ENCODE data around the gene THRAP3.

THRAP3 gene, protein sequence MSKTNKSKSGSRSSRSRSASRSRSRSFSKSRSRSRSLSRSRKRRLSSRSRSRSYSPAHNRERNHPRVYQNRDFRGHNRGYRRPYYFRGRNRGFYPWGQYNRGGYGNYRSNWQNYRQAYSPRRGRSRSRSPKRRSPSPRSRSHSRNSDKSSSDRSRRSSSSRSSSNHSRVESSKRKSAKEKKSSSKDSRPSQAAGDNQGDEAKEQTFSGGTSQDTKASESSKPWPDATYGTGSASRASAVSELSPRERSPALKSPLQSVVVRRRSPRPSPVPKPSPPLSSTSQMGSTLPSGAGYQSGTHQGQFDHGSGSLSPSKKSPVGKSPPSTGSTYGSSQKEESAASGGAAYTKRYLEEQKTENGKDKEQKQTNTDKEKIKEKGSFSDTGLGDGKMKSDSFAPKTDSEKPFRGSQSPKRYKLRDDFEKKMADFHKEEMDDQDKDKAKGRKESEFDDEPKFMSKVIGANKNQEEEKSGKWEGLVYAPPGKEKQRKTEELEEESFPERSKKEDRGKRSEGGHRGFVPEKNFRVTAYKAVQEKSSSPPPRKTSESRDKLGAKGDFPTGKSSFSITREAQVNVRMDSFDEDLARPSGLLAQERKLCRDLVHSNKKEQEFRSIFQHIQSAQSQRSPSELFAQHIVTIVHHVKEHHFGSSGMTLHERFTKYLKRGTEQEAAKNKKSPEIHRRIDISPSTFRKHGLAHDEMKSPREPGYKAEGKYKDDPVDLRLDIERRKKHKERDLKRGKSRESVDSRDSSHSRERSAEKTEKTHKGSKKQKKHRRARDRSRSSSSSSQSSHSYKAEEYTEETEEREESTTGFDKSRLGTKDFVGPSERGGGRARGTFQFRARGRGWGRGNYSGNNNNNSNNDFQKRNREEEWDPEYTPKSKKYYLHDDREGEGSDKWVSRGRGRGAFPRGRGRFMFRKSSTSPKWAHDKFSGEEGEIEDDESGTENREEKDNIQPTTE

DNA sequence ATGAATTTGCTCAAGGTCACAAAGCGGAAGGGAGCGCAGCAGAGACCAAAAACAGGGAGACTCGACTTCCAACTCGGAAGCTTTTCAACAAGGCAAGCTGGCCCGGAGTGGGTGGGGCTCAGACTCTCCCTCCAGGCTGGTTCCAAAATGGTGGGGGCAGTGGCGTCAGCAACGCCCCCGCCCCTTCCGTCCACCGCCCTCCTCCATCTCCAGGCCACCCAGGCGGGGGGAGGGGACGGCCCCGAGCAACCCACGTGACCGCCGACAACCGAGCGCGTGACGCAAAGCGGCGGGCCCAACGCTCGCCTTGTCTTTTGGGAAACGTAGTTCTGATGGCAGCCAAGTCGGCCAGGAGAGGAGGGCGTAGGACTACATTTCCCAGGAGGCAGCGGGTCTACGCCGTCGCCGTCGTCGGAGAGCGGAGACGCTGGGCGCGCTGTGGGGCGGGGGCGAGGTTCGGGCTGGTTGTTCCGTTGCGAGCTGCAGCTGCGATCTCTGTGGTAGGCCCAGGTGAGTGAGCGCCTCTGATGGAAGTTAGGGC lies at the start of gene THRAP3:
TSS of gene THRAP3 (plus strand) at position 448 of the 541 bp plus-strand sequence. CDS start 58,121 bp downstream, outside the sequence.
- peak within 1 kb of the TSS; percentile 96 for H3K4me3 ChIP-seq (ENCODE audit: low read depth, low read length)
- TF ChIP-seq, protein P1, sequence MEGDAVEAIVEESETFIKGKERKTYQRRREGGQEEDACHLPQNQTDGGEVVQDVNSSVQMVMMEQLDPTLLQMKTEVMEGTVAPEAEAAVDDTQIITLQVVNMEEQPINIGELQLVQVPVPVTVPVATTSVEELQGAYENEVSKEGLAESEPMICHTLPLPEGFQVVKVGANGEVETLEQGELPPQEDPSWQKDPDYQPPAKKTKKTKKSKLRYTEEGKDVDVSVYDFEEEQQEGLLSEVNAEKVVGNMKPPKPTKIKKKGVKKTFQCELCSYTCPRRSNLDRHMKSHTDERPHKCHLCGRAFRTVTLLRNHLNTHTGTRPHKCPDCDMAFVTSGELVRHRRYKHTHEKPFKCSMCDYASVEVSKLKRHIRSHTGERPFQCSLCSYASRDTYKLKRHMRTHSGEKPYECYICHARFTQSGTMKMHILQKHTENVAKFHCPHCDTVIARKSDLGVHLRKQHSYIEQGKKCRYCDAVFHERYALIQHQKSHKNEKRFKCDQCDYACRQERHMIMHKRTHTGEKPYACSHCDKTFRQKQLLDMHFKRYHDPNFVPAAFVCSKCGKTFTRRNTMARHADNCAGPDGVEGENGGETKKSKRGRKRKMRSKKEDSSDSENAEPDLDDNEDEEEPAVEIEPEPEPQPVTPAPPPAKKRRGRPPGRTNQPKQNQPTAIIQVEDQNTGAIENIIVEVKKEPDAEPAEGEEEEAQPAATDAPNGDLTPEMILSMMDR (IDR thresholded peaks at IDR 0.05; ENCODE audit: borderline replicate concordance, insufficient read depth, low read depth, low read length), result no peak

DNA sequence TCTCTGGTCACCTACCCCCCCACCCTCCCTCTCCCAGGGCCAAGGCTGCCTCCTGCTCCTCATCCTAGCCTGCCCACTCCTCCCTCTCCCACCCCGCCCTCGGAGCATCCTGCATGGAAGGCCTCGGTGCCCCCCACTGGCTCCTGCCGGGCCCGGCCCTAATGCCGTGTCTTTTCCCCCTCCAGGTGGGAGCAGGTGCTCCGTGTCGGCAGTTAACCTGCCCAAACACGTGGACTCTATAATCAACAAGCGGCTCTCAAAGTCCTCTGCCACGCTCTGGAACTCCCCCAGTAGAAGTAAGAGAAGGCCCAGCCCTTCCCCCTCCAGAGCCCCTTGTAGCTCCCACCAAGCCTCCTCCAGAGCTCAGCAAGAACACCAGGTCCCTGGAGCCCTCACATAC lies 49.5 kb upstream of the THRAP3 start:
- no peak overlapping the region for H3K4me3 ChIP-seq (ENCODE audit: low read depth, low read length)
- TF ChIP-seq, protein P1 (IDR thresholded peaks at IDR 0.05; ENCODE audit: borderline replicate concordance, insufficient read depth, low read depth, low read length), result no peak

DNA sequence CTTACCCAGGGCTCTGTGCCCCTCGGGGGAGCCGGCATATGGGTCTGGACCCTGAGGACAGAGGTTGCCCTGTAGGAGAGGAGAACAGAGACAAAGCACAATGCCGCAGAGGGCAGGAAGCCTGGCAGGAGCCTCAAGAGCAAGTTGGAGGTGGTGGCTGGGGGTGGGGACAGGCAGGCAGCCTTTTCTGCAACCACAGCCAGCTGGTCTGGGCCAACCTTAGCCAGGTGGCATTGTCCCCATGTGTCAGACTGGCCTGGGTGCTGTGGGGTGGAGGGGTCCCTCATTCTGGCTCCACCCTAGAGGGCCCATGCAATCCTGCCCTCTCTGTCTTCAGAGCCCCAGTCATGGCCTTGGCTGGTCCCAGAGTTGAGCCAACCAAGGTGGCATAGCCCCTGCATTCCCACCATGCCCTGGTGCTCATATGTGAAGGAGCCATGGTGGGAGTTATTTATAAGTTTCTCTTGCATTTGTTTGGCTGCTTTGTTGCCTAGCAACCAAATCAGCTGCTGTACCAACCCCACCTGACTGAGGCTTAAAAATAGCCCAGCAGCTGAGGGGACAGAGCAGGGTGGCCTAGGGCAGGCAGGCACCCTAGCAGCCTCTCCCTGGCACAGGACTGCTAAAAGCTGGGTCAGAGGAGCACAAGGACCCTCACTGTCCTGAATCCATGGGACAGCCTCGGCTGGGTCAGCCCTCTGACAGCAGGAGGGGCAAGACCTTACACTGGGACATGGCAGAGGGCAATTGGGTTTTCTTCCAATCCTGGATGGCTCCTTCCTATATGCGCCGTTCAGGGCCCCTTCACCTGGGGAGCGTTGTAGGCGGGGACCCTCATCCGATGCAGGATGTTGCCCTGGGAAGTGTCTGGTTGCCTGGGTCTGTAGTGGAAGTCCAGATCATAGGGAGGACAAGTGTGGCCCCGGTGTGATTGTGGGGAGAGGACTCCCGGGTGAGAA lies 48.8 kb upstream of the THRAP3 start:
- TF ChIP-seq, protein P1 (IDR thresholded peaks at IDR 0.05; ENCODE audit: borderline replicate concordance, insufficient read depth, low read depth, low read length), result no peak

DNA sequence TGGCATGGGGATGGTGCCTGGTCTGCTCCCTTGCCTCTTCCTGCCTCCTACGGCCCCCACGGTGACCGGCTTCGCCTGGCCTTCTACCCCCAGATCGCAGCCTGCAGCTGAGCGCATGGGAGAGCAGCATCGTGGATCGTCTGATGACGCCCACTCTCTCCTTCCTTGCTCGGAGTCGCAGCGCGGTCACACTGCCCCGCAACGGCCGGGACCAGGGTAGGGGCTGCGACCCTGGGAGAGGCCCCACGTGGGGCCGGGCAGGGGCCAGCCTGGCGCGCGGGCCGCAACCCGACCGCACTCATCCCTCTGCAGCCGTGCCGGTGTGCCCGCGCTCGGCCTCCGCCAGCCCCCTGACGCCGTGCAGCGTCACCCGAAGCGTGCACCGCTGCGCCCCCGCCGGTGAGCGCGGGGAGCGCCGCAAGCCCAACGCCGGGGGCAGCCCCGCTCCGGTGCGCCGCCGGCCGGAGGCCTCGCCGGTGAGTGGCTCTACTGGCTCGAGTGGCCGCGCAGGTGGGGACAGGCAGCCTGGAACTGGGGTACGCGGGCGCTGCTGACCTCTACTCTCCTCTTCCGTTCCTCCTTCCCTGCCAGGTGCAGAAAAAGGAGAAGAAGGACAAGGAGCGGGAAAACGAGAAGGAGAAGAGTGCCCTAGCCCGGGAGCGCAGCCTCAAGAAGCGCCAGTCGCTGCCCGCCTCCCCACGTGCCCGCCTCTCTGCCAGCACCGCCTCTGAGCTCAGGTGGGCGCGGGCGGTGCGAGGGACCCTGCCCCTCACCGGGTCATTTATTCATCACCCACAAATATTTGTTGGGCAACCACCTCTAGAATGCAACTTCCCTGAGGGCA lies 47.9 kb upstream of the THRAP3 start:
- H3K4me3 ChIP-seq (ENCODE audit: low read depth, low read length), result no peak overlapping the region
- TF ChIP-seq, protein P1 (IDR thresholded peaks at IDR 0.05; ENCODE audit: borderline replicate concordance, insufficient read depth, low read depth, low read length), result no peak

More for the DNA sequence above, 48.8 kb upstream of the THRAP3 start:
- no peak overlapping the region for H3K4me3 ChIP-seq (ENCODE audit: low read depth, low read length)

DNA sequence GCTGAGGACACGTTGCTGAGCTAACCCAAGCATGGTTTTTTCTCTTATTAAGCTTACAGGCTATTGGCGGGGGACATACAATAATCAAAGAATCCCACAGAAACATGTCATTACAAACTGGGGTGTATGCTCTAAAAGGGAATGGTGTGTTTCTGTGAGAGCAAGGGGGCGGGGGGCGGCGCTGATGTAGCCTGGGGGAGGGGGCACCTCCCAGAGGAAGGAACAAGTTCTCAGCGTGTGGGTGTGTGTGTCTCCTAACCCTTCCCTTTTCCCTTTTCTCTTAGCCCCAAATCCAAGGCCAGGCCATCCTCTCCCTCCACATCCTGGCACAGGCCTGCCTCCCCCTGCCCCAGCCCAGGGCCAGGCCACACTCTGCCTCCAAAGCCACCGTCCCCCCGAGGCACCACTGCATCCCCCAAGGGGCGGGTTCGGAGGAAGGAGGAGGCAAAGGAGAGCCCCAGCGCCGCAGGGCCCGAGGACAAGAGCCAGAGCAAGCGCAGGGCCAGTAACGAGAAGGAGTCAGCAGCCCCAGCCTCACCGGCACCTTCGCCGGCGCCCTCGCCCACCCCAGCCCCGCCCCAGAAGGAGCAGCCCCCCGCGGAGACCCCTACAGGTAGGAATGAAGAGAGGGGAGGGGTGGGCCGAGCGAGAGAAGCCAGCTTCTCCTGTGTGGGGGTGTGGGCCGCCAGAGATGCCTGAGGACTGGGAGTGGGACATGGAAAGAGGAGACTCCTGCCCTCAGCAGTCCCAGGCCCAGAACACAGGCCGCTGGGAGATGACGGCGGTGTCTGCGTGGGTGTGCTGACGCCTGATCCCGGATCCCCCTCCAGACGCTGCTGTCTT lies 46.4 kb upstream of the THRAP3 start:
- no peak overlapping the region for H3K4me3 ChIP-seq (ENCODE audit: low read depth, low read length)
- TF ChIP-seq, protein P1 (IDR thresholded peaks at IDR 0.05; ENCODE audit: borderline replicate concordance, insufficient read depth, low read depth, low read length), result no peak

All from GM12875 (cell line).